NCI-H526 (cell line): ENCODE data around the gene CNTN4.
A peak's percentile ranks its signal among the peaks of the same experiment; 100 is the strongest.

Source experiments
- DNase-seq, 2 experiments: peaks; one replicate each; lab custom pipeline; 2025; lab: John Stamatoyannopoulos, UW

CNTN4 gene

DNA sequence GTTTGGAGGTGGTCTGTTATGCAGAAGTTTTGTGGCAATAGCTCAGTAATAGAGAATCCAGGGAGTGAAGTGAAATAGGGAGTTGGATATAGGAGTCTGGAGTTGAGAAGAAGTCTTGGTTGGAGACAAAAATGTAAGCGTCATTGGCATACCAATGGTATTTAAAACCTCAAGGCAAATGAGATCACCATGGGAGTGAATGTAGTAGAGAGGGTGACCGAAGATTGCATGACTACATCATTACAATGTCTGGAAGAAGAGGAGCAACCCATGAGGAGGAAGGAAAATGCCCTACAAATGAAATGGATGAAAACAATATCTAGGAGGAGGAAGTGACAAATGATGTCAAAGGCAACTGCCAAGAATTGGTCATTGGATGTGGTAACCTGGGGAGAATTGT lies 54.4 kb downstream of the CNTN4 start:
- DNase-seq, result no peak

DNA sequence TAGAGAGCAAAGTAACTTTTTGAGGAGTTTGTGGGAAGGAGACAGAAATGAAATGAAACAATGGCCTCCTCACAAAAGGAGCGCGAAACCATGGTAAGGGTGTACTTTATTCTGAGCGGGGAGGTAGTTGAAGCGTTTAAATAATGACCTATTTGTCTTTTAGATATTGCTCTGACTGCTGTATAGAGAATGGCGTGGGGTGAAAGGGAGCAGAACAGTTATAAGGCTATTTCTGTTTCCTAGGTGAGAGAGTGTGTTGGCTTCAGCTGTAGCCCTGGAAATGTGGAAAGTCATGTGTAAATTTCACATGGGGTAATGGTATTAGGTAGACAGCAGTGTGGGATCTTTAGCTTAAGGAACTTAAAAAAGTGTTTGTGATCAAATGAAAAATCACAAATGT lies 54.9 kb downstream of the CNTN4 start:
- DNase-seq, result no peak

DNA sequence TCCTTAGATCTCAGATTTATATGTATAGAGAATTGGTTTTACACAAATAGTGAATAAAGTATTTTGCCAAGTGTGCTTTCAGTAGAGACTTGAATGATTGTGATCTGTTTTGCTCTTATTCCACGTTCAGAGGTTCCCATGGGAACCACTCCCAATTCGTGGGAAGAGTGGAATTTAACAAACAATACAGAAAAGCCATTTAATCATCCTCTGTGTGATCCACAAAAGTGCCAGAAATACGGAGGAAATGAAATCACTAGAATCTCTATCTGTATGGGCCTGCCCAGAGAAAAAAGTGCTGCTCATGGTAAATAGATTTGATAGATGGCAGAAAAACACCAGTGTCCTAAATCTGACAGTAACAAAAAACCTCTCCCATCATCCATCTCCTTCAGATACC lies 56.0 kb downstream of the CNTN4 start:
- DNase-seq, result no peak

- no peak for DNase-seq
These were observed 57.7 kb downstream of the CNTN4 start for GRCh38 chr3:2156244-2156847.

DNA sequence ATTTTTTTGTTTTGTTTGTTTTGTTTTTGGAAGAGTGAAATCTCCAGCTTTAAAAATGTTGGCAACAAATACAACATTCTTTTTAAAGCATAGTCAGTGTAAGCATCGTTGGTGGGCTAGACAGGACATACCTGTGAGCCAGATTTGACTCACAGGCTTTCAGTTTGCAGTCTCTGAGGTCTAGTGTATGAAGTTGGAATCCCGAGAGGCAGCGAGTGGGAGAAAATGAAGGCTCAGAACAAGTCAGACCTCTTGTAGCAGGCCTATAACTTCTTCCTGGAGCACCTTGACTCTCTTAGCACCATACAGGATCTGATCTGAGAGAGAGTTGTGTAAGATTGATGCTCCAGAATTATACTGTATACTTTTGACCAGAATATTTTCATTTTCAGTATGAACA lies 60.2 kb downstream of the CNTN4 start:
- DNase-seq, result no peak

GRCh38 chr3:2166552-2166951 lies 67.9 kb downstream of the CNTN4 start:
- DNase-seq, result peak; percentile 48 to 60

GRCh38 chr3:2172561-2173171 lies 74.0 kb downstream of the CNTN4 start:
- DNase-seq, result no peak

DNA sequence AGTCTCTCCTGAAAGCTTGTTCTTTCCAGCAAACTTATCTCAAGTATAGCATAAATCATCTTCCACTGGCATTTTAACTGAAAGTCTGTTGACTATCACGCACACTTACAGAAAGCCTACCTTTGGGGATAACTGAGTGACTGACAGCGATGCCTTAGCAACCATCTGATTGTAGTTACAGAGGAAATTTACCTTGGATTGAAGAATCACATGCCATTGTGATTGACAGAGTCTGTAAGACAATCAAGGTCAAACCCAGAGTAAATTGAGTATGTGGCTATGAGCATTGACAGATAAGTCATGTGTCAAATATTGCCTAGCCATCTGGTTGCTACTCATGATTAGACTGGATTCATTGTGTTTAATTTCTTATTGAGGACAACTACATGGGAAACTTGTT lies 82.0 kb downstream of the CNTN4 start:
- no peak for DNase-seq

DNA sequence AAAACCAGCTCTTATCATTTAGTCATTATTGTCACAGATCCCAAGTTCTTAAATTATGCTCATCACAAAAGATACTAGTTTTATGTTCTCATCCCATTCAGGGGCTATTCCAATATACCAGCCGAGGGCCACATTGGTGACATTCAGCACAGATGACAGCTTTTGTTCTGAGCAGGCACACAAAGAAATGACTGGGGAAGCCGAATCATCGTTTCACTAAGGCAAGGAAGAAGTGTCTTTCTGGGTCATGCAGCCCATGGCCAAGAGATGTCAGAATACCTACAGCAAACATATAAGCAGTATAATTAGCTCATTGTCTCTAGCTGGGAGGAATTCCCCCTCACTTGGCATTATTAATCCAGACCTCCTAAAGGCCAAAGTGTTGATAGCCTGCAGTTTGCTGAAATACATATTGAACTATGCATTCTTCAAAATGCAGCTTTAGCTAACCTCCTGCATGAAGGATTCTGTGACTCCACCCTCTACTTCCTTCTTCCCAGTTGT lies 100.2 kb downstream of the CNTN4 start:
- DNase-seq, result no peak

DNA sequence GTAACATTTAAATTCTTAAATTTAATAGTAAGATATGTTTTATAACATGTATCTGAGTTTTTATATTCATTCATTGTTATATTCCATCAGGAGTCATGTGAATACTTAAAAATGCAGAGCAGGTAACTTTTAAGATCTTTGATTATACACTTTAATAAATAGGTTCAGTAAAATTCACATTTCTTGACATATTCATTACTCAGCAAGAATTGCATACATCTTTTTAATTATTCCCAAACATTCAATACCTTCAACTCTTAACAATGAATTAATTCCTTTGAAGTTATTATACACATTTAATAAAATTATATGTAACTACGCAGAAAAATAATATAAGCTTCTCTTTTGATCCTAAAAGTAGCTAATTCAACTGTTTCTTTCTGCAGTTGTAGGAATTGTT lies 105.4 kb downstream of the CNTN4 start:
- DNase-seq, result no peak

GRCh38 chr3:2205692-2206091 lies 107.0 kb downstream of the CNTN4 start:
- peak; percentile 24 to 58 for DNase-seq

DNA sequence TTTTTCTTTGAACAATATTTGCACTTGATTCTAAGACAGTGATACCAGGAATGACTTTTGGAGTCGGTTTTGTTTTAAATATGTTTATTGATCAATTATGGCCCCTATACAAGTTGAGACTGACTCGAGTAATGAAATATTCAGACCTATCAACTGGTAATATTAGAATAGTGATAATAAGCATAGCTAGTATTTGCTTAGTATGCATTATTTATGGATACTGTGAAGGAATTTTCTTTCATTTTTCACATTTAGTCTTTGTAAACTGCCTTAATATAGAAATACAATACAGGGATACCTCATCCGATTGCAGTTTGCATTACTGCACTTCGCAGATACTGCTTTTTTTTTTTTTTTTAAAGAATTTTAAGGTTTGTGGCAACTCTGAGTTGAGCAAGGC lies 107.9 kb downstream of the CNTN4 start:
- DNase-seq, result no peak

- DNase-seq, result no peak
These were observed 112.9 kb downstream of the CNTN4 start for GRCh38 chr3:2211568-2211967.

- peak in 1 of 2 experiments; percentile 9 for DNase-seq
These were observed 113.5 kb downstream of the CNTN4 start for GRCh38 chr3:2212206-2212605.

GRCh38 chr3:2218375-2218774 lies 119.7 kb downstream of the CNTN4 start:
- no peak for DNase-seq

- no peak for DNase-seq
These were observed 120.2 kb downstream of the CNTN4 start for GRCh38 chr3:2218816-2219215.

GRCh38 chr3:2236203-2236602 lies 137.5 kb downstream of the CNTN4 start:
- no peak for DNase-seq

- no peak for DNase-seq
These were observed 145.5 kb downstream of the CNTN4 start for GRCh38 chr3:2244137-2244536.

GRCh38 chr3:2246873-2247648 lies 148.4 kb downstream of the CNTN4 start:
- peak; percentile 86 to 88 for DNase-seq

DNA sequence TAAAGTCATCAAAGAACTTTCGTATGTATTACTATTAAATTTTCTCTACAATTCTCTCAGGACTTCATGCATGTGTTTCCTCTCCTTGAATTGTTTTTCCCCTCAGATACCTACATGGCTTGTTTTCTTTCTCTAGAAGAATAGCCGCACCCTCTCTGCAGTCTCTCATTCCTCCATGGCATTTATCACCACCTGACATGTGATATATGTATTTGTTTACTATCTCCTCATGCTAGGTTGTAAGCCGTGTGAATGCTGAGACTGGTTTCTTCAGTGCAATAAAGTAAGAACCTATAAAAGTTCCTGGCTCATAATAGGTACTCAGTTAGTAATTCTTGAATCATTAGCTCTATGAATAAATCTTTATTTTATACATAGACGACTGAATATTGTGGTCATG lies 149.2 kb downstream of the CNTN4 start:
- peak in 1 of 2 experiments; percentile 20 for DNase-seq

GRCh38 chr3:2250783-2251182 lies 152.1 kb downstream of the CNTN4 start:
- DNase-seq, result no peak

- DNase-seq, result no peak
These were observed 163.1 kb downstream of the CNTN4 start for GRCh38 chr3:2261747-2262146.

DNA sequence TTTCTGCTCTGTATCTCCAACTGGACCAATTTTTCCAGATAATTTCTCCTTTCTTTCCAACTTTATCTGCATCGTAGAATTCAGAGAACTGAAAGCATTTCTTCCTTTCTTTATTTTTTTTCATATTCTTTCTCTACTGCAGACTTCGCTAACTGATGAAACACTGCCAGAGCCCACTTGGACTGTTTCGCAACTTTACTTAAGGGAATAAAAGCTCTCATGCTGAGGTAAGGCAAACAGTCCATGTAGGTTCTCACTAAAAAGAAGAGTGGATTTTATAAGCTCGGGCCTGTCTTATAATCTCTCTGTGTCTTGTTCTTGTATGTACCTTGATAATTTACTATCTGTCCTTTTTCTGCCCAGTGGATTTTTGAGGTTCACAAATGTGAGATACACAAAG lies 163.5 kb downstream of the CNTN4 start:
- no peak for DNase-seq
